Testis (tissue), 3 donors: ENCODE measurements around the gene KRTAP12-4. TPM values are rescaled to one million over a fixed set of nuclear protein-coding genes. Genes with fewer than 3 reads are reported as not detected.
A peak's percentile ranks its signal among the peaks of the same experiment; 100 is the strongest.
"Not testable (repeated sequence)": the region's sequence is repeated elsewhere in the genome, so short reads cannot be mapped to it uniquely, and the experiment has no call there.

ENCODE experiments used
- DNase-seq: peaks from one replicate; pipeline ENCODE4 v3.0.0-alpha.2; 2019
- H3K27ac ChIP-seq, 2 donors: fragments of 200-600 bp; sonication (generic); one replicate each; pipeline ENCODE4 v1.5.1; 2019
- H3K27me3 ChIP-seq: fragments of 200-600 bp; sonication (generic); one replicate; pipeline ENCODE4 v1.5.1; 2019
- H3K36me3 ChIP-seq: fragments of 200-600 bp; sonication (generic); one replicate; pipeline ENCODE4 v1.5.1; 2017; ENCODE audit warnings: low read depth; ENCODE audit errors: missing control alignments
- H3K4me1 ChIP-seq: fragments of 200-600 bp; sonication (generic); one replicate; pipeline ENCODE4 v1.5.1; 2019
- H3K4me3 ChIP-seq, 2 donors: fragments of 200-600 bp; sonication (generic); one replicate each; pipeline ENCODE4 v1.5.1; 2017 to 2019
- H3K9me3 ChIP-seq: fragments of 200-600 bp; sonication (generic); one replicate; pipeline ENCODE4 v1.5.1; 2017
- CTCF ChIP-seq, 3 experiments: fragments of 450-650 bp in 2 of 3; fragments of 200-600 bp in 1 of 3; sonication (generic) in 1 of 3; IDR thresholded peaks; one replicate each; pipeline ENCODE4 v1.5.1; 2016 to 2019; ENCODE audit warnings: antibody characterized with exemption in 3 of 3, mild to moderate bottlenecking in 2 of 3, moderate library complexity in 1 of 3
- POLR2A ChIP-seq: fragments of 450-650 bp; IDR thresholded peaks from one replicate; pipeline ENCODE4 v1.6.1; 2017; ENCODE audit warnings: antibody characterized with exemption, mild to moderate bottlenecking, moderate library complexity
- WGBS, 2 donors: methylation state at CpG; one replicate each; pipeline ENCODE4 v1.1.5; 2018; 5-methylcytosine and 5-hydroxymethylcytosine counted together
- intact Hi-C: fragments of 100-400 bp; cut with DNase I; formaldehyde crosslinking; loops from one replicate; pipeline ENCODE4 v1.15.1; 2023; ENCODE audit warnings: low total_unique reads
- polyA plus RNA-seq: library from polyadenylated mRNA; stranded (reverse); fragments of 350-450 nt; fragmentation: Illumina TruSeq; extraction: RNeasy Lipid Tissue Mini Kit (QIAGEN cat#74804); gene quantifications from one replicate; pipeline ENCODE4 v1.2.3, GENCODE V29; 2014; ENCODE audit warnings: low read depth, low replicate concordance; ENCODE audit not compliant: insufficient read depth
- total RNA-seq, 2 donors: library from RNA; depleted of rRNA; stranded (reverse); fragments of >200 nt; gene quantifications; one replicate each; pipeline ENCODE4 v1.2.3, GENCODE V29; 2016

The KRTAP12-4 gene
- total and polyA plus RNA-seq, 3 donors from 2014 or later, result not detected

- no peaks in the 10 kb centered on the region for H3K9me3 ChIP-seq
- TF ChIP-seq POLR2A, result no peak
- TF ChIP-seq CTCF (IDR thresholded peaks at IDR 0.05), result no peak
- WGBS, 2 donors, result 76 to 82% methylated on average over 9 to 11 of the region's 11 CpGs
- H3K4me1 ChIP-seq, result no peaks in the 10 kb centered on the region
- no peaks in the 10 kb centered on the region for H3K27me3 ChIP-seq
- H3K27ac ChIP-seq, result no peak overlapping the region
- H3K36me3 ChIP-seq, result no peaks in the 10 kb centered on the region
- peak; percentile 7 for DNase-seq
- intact Hi-C loops, result no loop called here
- no peak overlapping the region for H3K4me3 ChIP-seq
Observed at GRCh38 chr21:44694776-44695175, 40.3 kb upstream of the KRTAP12-4 start.

- no peaks in the 10 kb centered on the region for H3K27me3 ChIP-seq
- H3K9me3 ChIP-seq, result no peaks in the 10 kb centered on the region
- H3K36me3 ChIP-seq, result no peaks in the 10 kb centered on the region
- H3K4me3 ChIP-seq, result no peak overlapping the region
- no peak for TF ChIP-seq POLR2A
- no peak for DNase-seq
- H3K4me1 ChIP-seq, result no peaks in the 10 kb centered on the region
- no peak overlapping the region for H3K27ac ChIP-seq
- intact Hi-C loops, result no loop called here
- 48 to 49% methylated on average over 2 of the region's 2 CpGs for WGBS, 2 donors
Observed at GRCh38 chr21:44692798-44693512, 38.5 kb upstream of the KRTAP12-4 start.

GRCh38 chr21:44691686-44692085 lies 37.2 kb upstream of the KRTAP12-4 start:
- no peak for DNase-seq
- 80 to 82% methylated on average over 2 of the region's 2 CpGs for WGBS, 2 donors
- no peaks in the 10 kb centered on the region for H3K27me3 ChIP-seq
- H3K4me3 ChIP-seq, result no peak overlapping the region
- no peaks in the 10 kb centered on the region for H3K36me3 ChIP-seq
- H3K27ac ChIP-seq, result no peak overlapping the region
- H3K4me1 ChIP-seq, result no peaks in the 10 kb centered on the region
- TF ChIP-seq POLR2A (no peak), CTCF (IDR thresholded peaks at IDR 0.05) (no peak)
- H3K9me3 ChIP-seq, result no peaks in the 10 kb centered on the region
- intact Hi-C loops, result no loop called here

GRCh38 chr21:44689740-44690139 lies 35.3 kb upstream of the KRTAP12-4 start:
- H3K9me3 ChIP-seq, H3K27ac ChIP-seq, H3K4me3 ChIP-seq, H3K27me3 ChIP-seq, intact Hi-C loops, DNase-seq, H3K4me1 ChIP-seq, H3K36me3 ChIP-seq: not testable (repeated sequence)
- 60 to 79% methylated on average over 3 of the region's 3 CpGs for WGBS, 2 donors

GRCh38 chr21:44687671-44688070 lies 33.2 kb upstream of the KRTAP12-4 start:
- no peak for DNase-seq
- no peaks in the 10 kb centered on the region for H3K9me3 ChIP-seq
- no peaks in the 10 kb centered on the region for H3K36me3 ChIP-seq
- no peaks in the 10 kb centered on the region for H3K27me3 ChIP-seq
- intact Hi-C loops, result no loop called here
- H3K27ac ChIP-seq, result no peak overlapping the region
- H3K4me3 ChIP-seq, result no peak overlapping the region
- 45 to 46% methylated on average over 11 of the region's 11 CpGs for whole genome bisulfite sequencing, 2 donors
- no peak for TF ChIP-seq CTCF (IDR thresholded peaks at IDR 0.05)
- TF ChIP-seq POLR2A, result no peak
- H3K4me1 ChIP-seq, result no peaks in the 10 kb centered on the region
